Small intestine (tissue), 7 donors: ENCODE data around the gene LRP1B. TPM values are rescaled to one million over a fixed set of nuclear protein-coding genes. Genes with fewer than 3 reads are reported as not detected.
"Not testable (repeated sequence)": the region's sequence is repeated elsewhere in the genome, so short reads cannot be mapped to it uniquely, and the experiment has no call there.

Experiments used
- DNase-seq, 2 donors: peaks; one replicate each; pipeline versions ENCODE4 v3.0.0 to v3.0.0-alpha.2; 2013
- FAIRE-seq: peaks from 2 replicates; lab custom pipeline; 2012; peaks lifted over from hg19 to GRCh38; lab: Jason Lieb, UNC
- H3K27ac ChIP-seq, 3 donors: one replicate each; pipeline ENCODE4 v1.5.1; 2013; ENCODE audit warnings: low read length in 2 of 3, mild to moderate bottlenecking in 2 of 3, control low read depth in 1 of 3, inconsistent platforms in 1 of 3, low read depth in 1 of 3, moderate library complexity in 1 of 3
- H3K27me3 ChIP-seq, 3 donors: one replicate each; pipeline ENCODE4 v1.6.1; 2013; ENCODE audit warnings: low read length in 3 of 3, inconsistent platforms in 1 of 3; ENCODE audit not compliant: control insufficient read depth in 3 of 3, insufficient read depth in 3 of 3
- H3K36me3 ChIP-seq, 3 donors: one replicate each; pipeline ENCODE4 v1.6.1; 2013; ENCODE audit warnings: low read length in 3 of 3, inconsistent platforms in 1 of 3, low read depth in 1 of 3, mild to moderate bottlenecking in 1 of 3, moderate library complexity in 1 of 3; ENCODE audit not compliant: control insufficient read depth in 3 of 3, insufficient read depth in 2 of 3
- H3K4me1 ChIP-seq, 3 donors: one replicate each; pipeline ENCODE4 v1.6.1; 2013; ENCODE audit warnings: low read length in 2 of 3, inconsistent platforms in 1 of 3, low read depth in 1 of 3, mild to moderate bottlenecking in 1 of 3, moderate library complexity in 1 of 3; ENCODE audit not compliant: control insufficient read depth in 3 of 3, insufficient read depth in 2 of 3
- H3K4me3 ChIP-seq, 3 donors: one replicate each; pipeline ENCODE4 v1.5.1; 2013; ENCODE audit warnings: low read length in 3 of 3, control low read depth in 1 of 3, inconsistent platforms in 1 of 3, low read depth in 1 of 3, mild to moderate bottlenecking in 1 of 3, moderate library complexity in 1 of 3
- H3K9me3 ChIP-seq, 2 donors: one replicate each; pipeline ENCODE4 v1.6.1; 2013; ENCODE audit warnings: low read depth in 1 of 2, low read length in 1 of 2; ENCODE audit not compliant: control insufficient read depth in 2 of 2, insufficient read depth in 1 of 2
- WGBS, 3 donors: extraction: QIAGEN DNeasy Blood & Tissue Kit; methylation state at CpG; one replicate each; pipeline ENCODE4 v1.1.7; 2013; 5-methylcytosine and 5-hydroxymethylcytosine counted together
- polyA plus RNA-seq, 4 donors: library from polyadenylated mRNA; stranded (reverse) in 3 of 4; unstranded in 1 of 4; fragments of 200-250 nt in 3 of 4; fragments of 120-200 nt in 1 of 4; gene quantifications; one replicate each; pipeline versions ENCODE4 v1.2.1 to v1.2.3, GENCODE V29; 2013
- donor health status: healthy with polysubstance abuse.
- donor health status: control.
- donor health status: control.
- donor health status: Bipolar disorder and iron deficiency.
- donor health status: healthy.

The LRP1B gene
- polyA plus RNA-seq, 4 donors: 0.07 to 0.64 TPM; not detected in 2

GRCh38 chr2:140552634-140553033, 1578.2 kb downstream of the LRP1B start:
- H3K27me3 ChIP-seq: no peaks in the 10 kb centered on the region
- no peaks in the 10 kb centered on the region for H3K4me1 ChIP-seq
- H3K27ac ChIP-seq: no peak overlapping the region
- FAIRE-seq (no peak), DNase-seq (no peak)
- WGBS, 3 donors: 82 to 96% (median 89%) methylated on average over 3 of the region's 3 CpGs
- H3K4me3 ChIP-seq: no peak overlapping the region
- no peaks in the 10 kb centered on the region for H3K36me3 ChIP-seq
- H3K9me3 ChIP-seq: no peaks in the 10 kb centered on the region

GRCh38 chr2:140551287-140551686, 1579.5 kb downstream of the LRP1B start:
- Histone ChIP-seq H3K9me3 (no peaks in the 10 kb centered on the region), H3K4me1 (no peaks in the 10 kb centered on the region), H3K4me3 (no peak overlapping the region), H3K27me3 (no peaks in the 10 kb centered on the region), H3K36me3 (no peaks in the 10 kb centered on the region), H3K27ac (no peak overlapping the region)
- FAIRE-seq: no peak
- no peak for DNase-seq
- WGBS, 3 donors: 86 to 88% (median 88%) methylated on average over 1 of the region's 1 CpG

DNA sequence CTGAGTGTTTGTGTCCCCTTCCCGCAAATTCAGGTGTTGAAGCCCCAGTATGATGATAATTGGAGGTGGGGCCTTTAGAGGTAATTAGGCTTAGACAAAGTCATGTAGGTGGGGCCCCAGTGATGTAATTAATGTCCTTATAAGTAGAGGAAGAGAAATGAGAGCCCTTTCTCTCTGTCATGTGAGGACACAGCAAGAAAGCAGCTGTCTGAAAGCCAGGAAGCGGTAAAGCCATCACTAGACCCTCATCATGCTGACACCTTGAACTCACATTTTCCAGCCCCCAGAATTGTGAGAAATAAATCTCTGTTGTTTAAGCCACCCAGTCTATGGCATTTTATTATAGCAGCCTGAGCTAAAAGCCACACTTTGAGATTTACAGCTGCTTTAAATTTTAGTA, 1580.0 kb downstream of the LRP1B start:
- no peaks in the 10 kb centered on the region for H3K4me1 ChIP-seq
- WGBS, 3 donors: 83 to 95% (median 86%) methylated on average over 2 of the region's 2 CpGs
- FAIRE-seq (no peak), DNase-seq (no peak)
- no peaks in the 10 kb centered on the region for H3K36me3 ChIP-seq
- no peak overlapping the region for H3K4me3 ChIP-seq
- H3K27ac ChIP-seq: no peak overlapping the region
- no peaks in the 10 kb centered on the region for H3K27me3 ChIP-seq
- no peaks in the 10 kb centered on the region for H3K9me3 ChIP-seq

- H3K9me3 ChIP-seq, FAIRE-seq, H3K27ac ChIP-seq, DNase-seq, H3K4me3 ChIP-seq, H3K4me1 ChIP-seq, H3K36me3 ChIP-seq, H3K27me3 ChIP-seq: not testable (repeated sequence)
- 47 to 64% (median 59%) methylated on average over 2 of the region's 2 CpGs for WGBS, 3 donors
Observed at GRCh38 chr2:140544769-140545168, 1586.0 kb downstream of the LRP1B start.

GRCh38 chr2:140542627-140543026, 1588.2 kb downstream of the LRP1B start:
- no peaks in the 10 kb centered on the region for H3K9me3 ChIP-seq
- FAIRE-seq: no peak
- no peak overlapping the region for H3K27ac ChIP-seq
- DNase-seq: no peak
- H3K36me3 ChIP-seq: no peaks in the 10 kb centered on the region
- H3K27me3 ChIP-seq: no peaks in the 10 kb centered on the region
- WGBS, 3 donors: 62 to 85% (median 73%) methylated on average over 5 of the region's 5 CpGs
- H3K4me1 ChIP-seq: no peaks in the 10 kb centered on the region
- no peak overlapping the region for H3K4me3 ChIP-seq

DNA sequence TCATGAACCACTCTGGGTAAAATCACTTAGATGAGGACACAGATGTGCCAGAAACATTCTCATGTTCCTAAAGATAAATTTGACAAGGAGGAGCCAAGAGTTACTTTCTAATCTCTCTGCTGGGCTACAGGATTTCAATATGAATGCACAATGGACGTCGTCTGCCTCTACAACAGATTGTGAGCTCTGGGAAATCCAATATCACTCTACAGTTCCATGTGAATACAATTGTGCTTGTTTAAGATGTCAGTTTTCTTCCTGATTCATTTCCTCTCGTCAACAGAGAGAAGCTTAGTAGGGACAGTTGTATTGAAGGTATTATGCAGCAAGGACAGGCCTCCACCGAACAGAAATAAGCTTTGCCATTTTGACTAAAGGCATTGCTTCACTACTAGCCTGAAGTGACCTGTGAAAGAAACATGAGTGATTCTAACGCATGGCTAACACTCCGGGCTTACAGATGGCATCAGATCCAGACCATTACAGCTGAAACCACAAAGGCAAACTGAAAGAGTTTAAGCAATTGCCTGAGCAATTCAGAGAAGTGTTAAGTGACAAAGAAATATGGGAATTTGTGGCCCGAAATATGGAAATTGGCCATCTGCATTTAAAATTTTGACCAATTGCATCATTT, 1591.5 kb downstream of the LRP1B start:
- FAIRE-seq (no peak), DNase-seq (no peak)
- H3K27me3 ChIP-seq: no peaks in the 10 kb centered on the region
- H3K9me3 ChIP-seq: no peaks in the 10 kb centered on the region
- no peaks in the 10 kb centered on the region for H3K36me3 ChIP-seq
- 75 to 80% (median 78%) methylated on average over 7 of the region's 7 CpGs for WGBS, 3 donors
- no peak overlapping the region for H3K27ac ChIP-seq
- no peaks in the 10 kb centered on the region for H3K4me1 ChIP-seq
- no peak overlapping the region for H3K4me3 ChIP-seq

DNA sequence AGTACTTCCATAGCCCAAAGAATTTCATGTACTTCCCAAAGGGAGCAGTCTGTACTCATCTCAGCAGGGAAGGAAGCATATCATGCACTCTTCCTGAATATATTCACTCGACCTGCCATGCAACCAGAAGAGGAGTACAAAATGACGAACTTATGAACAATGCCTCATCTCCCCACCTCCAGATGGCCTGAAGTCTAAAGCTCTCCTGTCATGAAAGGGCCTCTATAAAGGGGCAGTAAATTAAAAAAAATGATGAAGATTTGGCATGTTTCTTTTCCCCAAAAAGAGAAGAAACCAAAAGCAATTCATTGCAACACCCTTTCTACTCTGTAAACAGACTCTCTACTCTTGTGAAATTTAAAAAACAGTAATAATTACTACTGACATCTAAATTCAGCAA, 1601.1 kb downstream of the LRP1B start:
- Histone ChIP-seq H3K27ac (no peak overlapping the region), H3K36me3 (no peaks in the 10 kb centered on the region), H3K4me3 (no peak overlapping the region), H3K4me1 (no peaks in the 10 kb centered on the region), H3K27me3 (no peaks in the 10 kb centered on the region), H3K9me3 (no peaks in the 10 kb centered on the region)
- DNase-seq (no peak), FAIRE-seq (no peak)
- 49 to 64% (median 57%) methylated on average over 2 of the region's 2 CpGs for WGBS, 3 donors

DNA sequence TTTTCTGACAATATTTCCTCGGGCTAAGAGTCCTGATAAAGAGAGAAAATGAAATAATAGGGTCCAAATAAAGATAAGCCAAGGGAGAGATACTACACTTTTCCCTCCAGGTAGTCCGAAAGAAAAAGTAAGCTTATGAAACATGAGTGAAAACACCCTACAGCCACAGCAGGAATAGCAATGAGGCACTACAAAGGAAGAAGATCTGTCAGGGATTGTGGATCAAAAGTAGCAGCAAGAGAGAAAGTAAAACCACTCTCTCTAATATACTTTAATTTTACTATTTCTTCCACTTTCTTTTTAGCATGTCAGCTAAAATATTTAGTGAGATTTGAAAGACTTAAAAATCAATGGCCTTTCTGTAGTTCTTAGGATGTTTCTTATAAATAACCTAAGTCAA, 1601.8 kb downstream of the LRP1B start:
- H3K9me3 ChIP-seq: no peaks in the 10 kb centered on the region
- FAIRE-seq: no peak
- H3K4me1 ChIP-seq: no peaks in the 10 kb centered on the region
- no peaks in the 10 kb centered on the region for H3K36me3 ChIP-seq
- no peak overlapping the region for H3K4me3 ChIP-seq
- WGBS, 3 donors: 41 to 65% (median 42%) methylated on average over 2 of the region's 2 CpGs
- no peaks in the 10 kb centered on the region for H3K27me3 ChIP-seq
- no peak for DNase-seq
- no peak overlapping the region for H3K27ac ChIP-seq

DNA sequence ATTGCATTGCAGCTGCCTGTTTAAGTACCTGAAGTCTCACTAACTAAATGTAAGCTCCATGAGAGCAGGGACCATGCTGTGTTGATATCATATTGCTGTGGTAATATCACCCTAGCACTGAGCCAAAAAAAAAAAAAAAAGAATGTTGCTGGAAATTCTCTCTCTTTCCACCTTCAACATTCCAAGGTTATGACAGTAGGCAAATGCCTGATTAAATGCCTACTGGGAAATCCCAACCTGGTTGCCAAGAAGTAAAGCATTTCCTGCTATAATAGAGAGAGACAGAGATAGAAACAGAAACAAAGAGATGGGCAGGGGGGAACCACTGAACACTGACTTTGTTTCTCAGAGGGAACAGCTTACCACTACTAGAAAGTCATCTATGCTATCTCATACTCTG, 1604.2 kb downstream of the LRP1B start:
- Histone ChIP-seq H3K36me3 (no peaks in the 10 kb centered on the region), H3K4me1 (no peaks in the 10 kb centered on the region), H3K9me3 (no peaks in the 10 kb centered on the region), H3K27ac (no peak overlapping the region), H3K27me3 (no peaks in the 10 kb centered on the region), H3K4me3 (no peak overlapping the region)
- no peak for FAIRE-seq
- no peak for DNase-seq
